ENCODE data around the gene HEG1. TPM values are rescaled to one million over a fixed set of nuclear protein-coding genes. Genes with fewer than 3 reads are reported as not detected.

Gene HEG1
- total and polyA plus RNA-seq, 2 of the 13 experiments (the other 11 are each of a cell fraction or from before 2014, with no cell fraction given), result 10.7 to 18.2 TPM

GRCh38 chr3:125002414-125003368, 53.1 kb downstream of the HEG1 start (continued):
- TF ChIP-seq BCL3 (CRISPR knock-in tag; IDR thresholded peaks at IDR 0.05) (peak; percentile 12; the same call in 1 of the 2 replicates), ZNF30 (CRISPR knock-in tag; IDR thresholded peaks at IDR 0.05) (no peak), PHF8 (CRISPR knock-in tag; IDR thresholded peaks at IDR 0.05) (0 out of 2 replicates have a peak, but pooled peaks have one; percentile 11), ZNF674 (CRISPR knock-in tag; IDR thresholded peaks at IDR 0.05; ENCODE audit: low read depth) (no peak), TCF7 (IDR thresholded peaks at IDR 0.05; ENCODE audit: low read depth) (peak; percentile 60), YY1 (IDR thresholded peaks at IDR 0.05; ENCODE audit: insufficient read depth, insufficient replicate concordance, low read depth, low read length) (peak; percentile 14), YEATS2 (CRISPR knock-in tag; IDR thresholded peaks at IDR 0.05; ENCODE audit: borderline replicate concordance) (peak; percentile 48; the same call in 1 of the 2 replicates), HMGXB3 (CRISPR knock-in tag; IDR thresholded peaks at IDR 0.05; ENCODE audit: borderline replicate concordance) (0 out of 2 replicates have a peak, but pooled peaks have one; percentile 8), KMT2A (CRISPR knock-in tag; IDR thresholded peaks at IDR 0.05) (0 out of 2 replicates have a peak, but pooled peaks have one; percentile 27), ZNF232 (CRISPR knock-in tag; IDR thresholded peaks at IDR 0.05; ENCODE audit: borderline replicate concordance) (peak; percentile 2; the same call in 1 of the 2 replicates), TFDP2 (CRISPR knock-in tag; IDR thresholded peaks at IDR 0.05) (no peak), MAFK (conservative IDR thresholded peaks at IDR 0.05 in 1 of 2, IDR thresholded peaks at IDR 0.05 in 1 of 2; ENCODE audit: low read length in 2 of 2) (no peak), ZNF430 (CRISPR knock-in tag; IDR thresholded peaks at IDR 0.05) (no peak), ASH2L (IDR thresholded peaks at IDR 0.05; ENCODE audit: insufficient read length, low read depth, low read length) (peak; percentile 87), ZNF607 (CRISPR knock-in tag; IDR thresholded peaks at IDR 0.05; ENCODE audit: borderline replicate concordance) (no peak), TCF12 (IDR thresholded peaks at IDR 0.05) (no peak), TCF12 (CRISPR knock-in tag; IDR thresholded peaks at IDR 0.05) (0 out of 2 replicates have a peak, but pooled peaks have one; percentile 9), JUN (CRISPR knock-in tag; IDR thresholded peaks at IDR 0.05) (no peak), ZNF616 (CRISPR knock-in tag; IDR thresholded peaks at IDR 0.05; ENCODE audit: low read depth) (no peak), ZFP62 (CRISPR knock-in tag; IDR thresholded peaks at IDR 0.05) (no peak), ATF4 (CRISPR knock-in tag; IDR thresholded peaks at IDR 0.05) (0 out of 4 replicates have a peak, but pooled peaks of 1 of the 2 experiments have one; percentile 13)

Data from HepG2 (cell line).